Activated CD4-positive, alpha-beta T cell treated with anti-CD3 and anti-CD28 coated beads, Interleukin-2, amount 50 U/mL, for 24 hours (primary cell): ENCODE measurements around the gene SEMA6C.

Source experiments
- DNase-seq, 2 donors: peaks; one replicate each; pipeline ENCODE4 v3.0.0-alpha.2; 2020; ENCODE audit warnings: low read depth in 1 of 2, low spot score in 1 of 2

The SEMA6C gene

GRCh38 chr1:151164732-151165280 lies 18.4 kb upstream of the SEMA6C start:
- DNase-seq, result no peak

GRCh38 chr1:151159373-151159772 lies 12.9 kb upstream of the SEMA6C start:
- no peak for DNase-seq

GRCh38 chr1:151158751-151159251 lies 12.4 kb upstream of the SEMA6C start:
- DNase-seq, result no peak

GRCh38 chr1:151158326-151158725 lies 11.9 kb upstream of the SEMA6C start:
- DNase-seq, result no peak

GRCh38 chr1:151157067-151157531 lies 10.7 kb upstream of the SEMA6C start:
- DNase-seq, result no peak

GRCh38 chr1:151156515-151156819 lies 10.0 kb upstream of the SEMA6C start, which contains the start of gene TNFAIP8L2:
TSS of gene TNFAIP8L2 (plus strand) at chr1:151156649. CDS start at chr1:151158698, 2,049 bp downstream.
- DNase-seq, result peak in 1 of 2 donors; percentile 68

- DNase-seq, result no peak
Observed at GRCh38 chr1:151147665-151148064, 1.2 kb upstream of the SEMA6C start.

- DNase-seq, result no peak
Observed at GRCh38 chr1:151147132-151147503, 687 bp upstream of the SEMA6C start.

- DNase-seq, result no peak
Observed at GRCh38 chr1:151146072-151146411, 389 bp downstream of the SEMA6C start.

- no peak for DNase-seq
Observed at GRCh38 chr1:151145304-151146071, 943 bp downstream of the SEMA6C start.

- no peak for DNase-seq
Observed at GRCh38 chr1:151144474-151145303, 1.7 kb downstream of the SEMA6C start.

GRCh38 chr1:151143986-151144385 lies 2.4 kb downstream of the SEMA6C start:
- no peak for DNase-seq

GRCh38 chr1:151143057-151143435 lies 3.4 kb downstream of the SEMA6C start:
- DNase-seq, result no peak

GRCh38 chr1:151142411-151143056 lies 3.9 kb downstream of the SEMA6C start:
- DNase-seq, result no peak

GRCh38 chr1:151137789-151138188 lies 8.6 kb downstream of the SEMA6C start:
- DNase-seq, result no peak

GRCh38 chr1:151135433-151136385 lies 10.7 kb downstream of the SEMA6C start:
- DNase-seq, result no peak

GRCh38 chr1:151134991-151135390 lies 11.4 kb downstream of the SEMA6C start:
- no peak for DNase-seq

GRCh38 chr1:151134396-151134795 lies 12.0 kb downstream of the SEMA6C start:
- DNase-seq, result no peak

- DNase-seq, result no peak
Observed at GRCh38 chr1:151133018-151133806, 13.2 kb downstream of the SEMA6C start.
